Measurements from ENCODE around the gene SERP1.

SERP1 gene

DNA sequence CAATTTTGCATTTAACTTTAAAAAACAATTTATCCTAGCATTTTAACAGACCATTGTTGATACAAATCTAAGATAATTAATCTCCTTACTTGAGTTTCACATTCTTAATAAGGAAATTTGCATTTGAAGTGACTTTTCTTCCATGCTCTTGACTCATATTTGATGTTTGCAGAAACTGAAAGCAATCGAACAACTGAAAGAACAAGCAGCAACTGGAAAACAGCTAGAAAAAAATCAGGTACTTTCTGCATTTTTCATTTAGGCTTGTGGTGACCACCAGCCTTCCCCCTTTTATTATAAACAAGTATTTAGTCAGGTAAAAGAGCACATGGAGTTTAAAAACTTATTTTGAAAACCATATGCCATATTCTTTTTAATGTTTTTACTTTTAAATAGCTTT lies 36.7 kb upstream of the SERP1 start:
- H3K14ac ChIP-seq (ENCODE audit: low read length in 2 of 2): no peak overlapping the region
- H3K9me3 ChIP-seq (ENCODE audit: control insufficient read depth, low read length): no peaks in the 10 kb centered on the region
- H3K4me1 ChIP-seq (ENCODE audit: control insufficient read depth, insufficient read depth, low read depth, low read length): no peaks in the 10 kb centered on the region
- no peak overlapping the region for H2BK5ac ChIP-seq (ENCODE audit: low read depth, low read length, poor library complexity, severe bottlenecking)
- no peak overlapping the region for H3K4me2 ChIP-seq (ENCODE audit: low read length, poor library complexity, severe bottlenecking)
- H2BK12ac ChIP-seq (ENCODE audit: low read length in 2 of 2): no peak overlapping the region
- H4K8ac ChIP-seq (ENCODE audit: low read length): no peak overlapping the region
- H3K9ac ChIP-seq (ENCODE audit: low read length): no peak overlapping the region
- H3K4me3 ChIP-seq (ENCODE audit: insufficient read depth in 1 of 2, low read depth in 1 of 2, low read length in 2 of 2): no peak overlapping the region
- no peak overlapping the region for H2BK15ac ChIP-seq (ENCODE audit: low read depth, poor library complexity, severe bottlenecking)
- no peak overlapping the region for H3K23ac ChIP-seq (ENCODE audit: low read length in 2 of 2)
- H2BK120ac ChIP-seq (ENCODE audit: low read depth, low read length): no peak overlapping the region
- DNase-seq: no peak
- no peak overlapping the region for H2AK5ac ChIP-seq (ENCODE audit: low read length, severe bottlenecking)
- no peak overlapping the region for H3K18ac ChIP-seq (ENCODE audit: low read depth in 1 of 2, low read length in 2 of 2)
- no peaks in the 10 kb centered on the region for H3K27me3 ChIP-seq (ENCODE audit: control insufficient read depth in 1 of 2, insufficient read depth in 1 of 2, low read length in 2 of 2)
- H2AFZ ChIP-seq (ENCODE audit: low read depth, low read length): no peak overlapping the region
- H4K91ac ChIP-seq (ENCODE audit: low read length): no peak overlapping the region
- no peak overlapping the region for H3K4ac ChIP-seq (ENCODE audit: low read depth in 1 of 2, low read length in 2 of 2)
- no peak overlapping the region for H3K27ac ChIP-seq (ENCODE audit: low read length, poor library complexity, severe bottlenecking)
- peaks cover 9% of the 10 kb centered on the region for H3K79me1 ChIP-seq (replicated peaks; ENCODE audit: low read length, poor library complexity, severe bottlenecking)
- H3K36me3 ChIP-seq (ENCODE audit: control insufficient read depth in 1 of 2, insufficient read depth in 2 of 2, low read depth in 1 of 2, low read length in 2 of 2): peaks cover 8 to 60% of the 10 kb centered on the region in 2 experiments
- WGBS: 91% methylated on average over 1 of the region's 1 CpG

DNA sequence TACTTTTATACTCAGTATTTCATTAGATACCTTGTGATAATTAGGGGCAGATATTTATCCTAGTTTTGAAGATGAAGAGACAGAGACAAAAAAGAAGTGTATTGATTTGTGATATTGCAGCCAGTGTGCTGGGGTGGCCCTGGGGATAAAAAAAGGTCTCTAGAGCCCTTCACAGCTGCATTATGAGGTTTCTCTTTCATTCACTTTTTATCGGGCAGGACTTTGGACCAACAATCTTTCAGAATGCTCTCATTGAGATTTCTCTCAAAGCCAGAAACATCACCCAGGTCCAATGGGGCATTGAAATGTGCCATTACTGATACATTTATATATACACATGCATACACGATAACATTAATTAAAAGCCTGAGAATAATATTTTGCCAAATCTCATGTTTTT lies 36.3 kb upstream of the SERP1 start:
- no peak overlapping the region for H2BK12ac ChIP-seq (ENCODE audit: low read length in 2 of 2)
- no peak overlapping the region for H2AFZ ChIP-seq (ENCODE audit: low read depth, low read length)
- no peaks in the 10 kb centered on the region for H3K4me1 ChIP-seq (ENCODE audit: control insufficient read depth, insufficient read depth, low read depth, low read length)
- no peak overlapping the region for H3K4ac ChIP-seq (ENCODE audit: low read depth in 1 of 2, low read length in 2 of 2)
- no peak for DNase-seq
- no peak overlapping the region for H3K27ac ChIP-seq (ENCODE audit: low read length, poor library complexity, severe bottlenecking)
- no peak overlapping the region for H3K23ac ChIP-seq (ENCODE audit: low read length in 2 of 2)
- H2BK120ac ChIP-seq (ENCODE audit: low read depth, low read length): no peak overlapping the region
- WGBS: 100% methylated on average over 2 of the region's 2 CpGs
- no peak overlapping the region for H3K14ac ChIP-seq (ENCODE audit: low read length in 2 of 2)
- no peak overlapping the region for H2BK5ac ChIP-seq (ENCODE audit: low read depth, low read length, poor library complexity, severe bottlenecking)
- no peaks in the 10 kb centered on the region for H3K27me3 ChIP-seq (ENCODE audit: control insufficient read depth in 1 of 2, insufficient read depth in 1 of 2, low read length in 2 of 2)
- H3K4me2 ChIP-seq (ENCODE audit: low read length, poor library complexity, severe bottlenecking): no peak overlapping the region
- no peak overlapping the region for H3K4me3 ChIP-seq (ENCODE audit: insufficient read depth in 1 of 2, low read depth in 1 of 2, low read length in 2 of 2)
- H4K91ac ChIP-seq (ENCODE audit: low read length): no peak overlapping the region
- H3K79me1 ChIP-seq (replicated peaks; ENCODE audit: low read length, poor library complexity, severe bottlenecking): peaks cover 9% of the 10 kb centered on the region
- no peak overlapping the region for H2AK5ac ChIP-seq (ENCODE audit: low read length, severe bottlenecking)
- no peak overlapping the region for H3K9ac ChIP-seq (ENCODE audit: low read length)
- no peak overlapping the region for H3K18ac ChIP-seq (ENCODE audit: low read depth in 1 of 2, low read length in 2 of 2)
- no peaks in the 10 kb centered on the region for H3K9me3 ChIP-seq (ENCODE audit: control insufficient read depth, low read length)
- H3K36me3 ChIP-seq (ENCODE audit: control insufficient read depth in 1 of 2, insufficient read depth in 2 of 2, low read depth in 1 of 2, low read length in 2 of 2): peaks cover 8 to 63% of the 10 kb centered on the region in 2 experiments
- no peak overlapping the region for H2BK15ac ChIP-seq (ENCODE audit: low read depth, poor library complexity, severe bottlenecking)
- no peak overlapping the region for H4K8ac ChIP-seq (ENCODE audit: low read length)

DNA sequence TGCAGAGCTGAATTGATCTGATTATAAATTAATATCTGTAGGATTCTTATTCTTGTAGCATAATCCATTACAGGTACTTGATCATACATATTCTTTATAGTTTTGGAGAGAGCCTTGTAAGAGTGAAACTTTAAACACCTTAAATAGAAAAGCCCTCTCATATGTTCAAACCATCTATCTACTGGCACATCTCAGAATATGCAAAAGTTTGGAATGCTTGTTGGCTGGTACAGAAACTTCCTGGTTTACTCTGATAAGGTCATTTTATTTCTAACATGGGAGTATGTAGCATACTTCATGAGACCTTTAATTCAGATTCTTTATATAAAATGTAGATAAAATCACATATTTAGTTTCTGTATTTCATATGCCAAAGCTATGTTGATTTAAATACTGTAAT lies 34.9 kb upstream of the SERP1 start:
- Histone ChIP-seq H3K23ac (ENCODE audit: low read length in 2 of 2) (no peak overlapping the region), H2AFZ (ENCODE audit: low read depth, low read length) (no peak overlapping the region), H4K8ac (ENCODE audit: low read length) (no peak overlapping the region)

DNA sequence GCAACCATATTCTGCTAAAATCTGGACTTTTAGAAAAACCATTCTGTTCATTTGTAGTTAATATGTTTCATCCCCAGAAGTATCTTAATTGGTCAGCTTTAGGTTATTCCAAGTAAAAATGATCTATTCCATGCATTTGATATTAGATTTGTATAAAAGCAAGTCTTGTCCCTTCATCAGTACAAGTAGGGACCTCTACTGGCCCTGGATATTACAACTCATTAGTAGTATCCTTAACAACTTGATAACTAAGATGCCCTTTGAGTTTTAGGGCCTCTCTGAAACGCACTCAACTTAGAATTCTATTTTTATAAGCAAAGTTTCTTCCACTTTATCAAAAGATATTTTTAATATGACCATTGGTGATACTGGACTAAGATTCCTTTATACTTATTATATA lies 31.6 kb upstream of the SERP1 start:
- no peak overlapping the region for H2AK5ac ChIP-seq (ENCODE audit: low read length, severe bottlenecking)
- H3K4me1 ChIP-seq (ENCODE audit: control insufficient read depth, insufficient read depth, low read depth, low read length): no peaks in the 10 kb centered on the region
- H2BK12ac ChIP-seq (ENCODE audit: low read length in 2 of 2): no peak overlapping the region
- H3K23ac ChIP-seq (ENCODE audit: low read length in 2 of 2): no peak overlapping the region
- H2BK15ac ChIP-seq (ENCODE audit: low read depth, poor library complexity, severe bottlenecking): no peak overlapping the region
- H3K79me1 ChIP-seq (replicated peaks; ENCODE audit: low read length, poor library complexity, severe bottlenecking): peaks cover 19% of the 10 kb centered on the region
- H2AFZ ChIP-seq (ENCODE audit: low read depth, low read length): no peak overlapping the region
- no peaks in the 10 kb centered on the region for H3K9me3 ChIP-seq (ENCODE audit: control insufficient read depth, low read length)
- no peak overlapping the region for H3K27ac ChIP-seq (ENCODE audit: low read length, poor library complexity, severe bottlenecking)
- H2BK120ac ChIP-seq (ENCODE audit: low read depth, low read length): no peak overlapping the region
- WGBS: no CpG with 5 or more reads among the region's 1 CpG
- peaks cover 10 to 76% of the 10 kb centered on the region in 2 experiments for H3K36me3 ChIP-seq (ENCODE audit: control insufficient read depth in 1 of 2, insufficient read depth in 2 of 2, low read depth in 1 of 2, low read length in 2 of 2)
- no peak overlapping the region for H3K4me3 ChIP-seq (ENCODE audit: insufficient read depth in 1 of 2, low read depth in 1 of 2, low read length in 2 of 2)
- no peak overlapping the region for H4K8ac ChIP-seq (ENCODE audit: low read length)
- no peak overlapping the region for H2BK5ac ChIP-seq (ENCODE audit: low read depth, low read length, poor library complexity, severe bottlenecking)
- no peak overlapping the region for H3K4ac ChIP-seq (ENCODE audit: low read depth in 1 of 2, low read length in 2 of 2)
- DNase-seq: no peak
- H3K27me3 ChIP-seq (ENCODE audit: control insufficient read depth in 1 of 2, insufficient read depth in 1 of 2, low read length in 2 of 2): no peaks in the 10 kb centered on the region
- no peak overlapping the region for H4K91ac ChIP-seq (ENCODE audit: low read length)
- no peak overlapping the region for H3K9ac ChIP-seq (ENCODE audit: low read length)
- no peak overlapping the region for H3K4me2 ChIP-seq (ENCODE audit: low read length, poor library complexity, severe bottlenecking)
- no peak overlapping the region for H3K14ac ChIP-seq (ENCODE audit: low read length in 2 of 2)
- H3K18ac ChIP-seq (ENCODE audit: low read depth in 1 of 2, low read length in 2 of 2): no peak overlapping the region

More for the DNA sequence above, 34.9 kb upstream of the SERP1 start:
- Histone ChIP-seq H3K14ac (ENCODE audit: low read length in 2 of 2) (no peak overlapping the region), H2BK5ac (ENCODE audit: low read depth, low read length, poor library complexity, severe bottlenecking) (no peak overlapping the region), H3K9ac (ENCODE audit: low read length) (no peak overlapping the region), H2BK15ac (ENCODE audit: low read depth, poor library complexity, severe bottlenecking) (no peak overlapping the region), H3K4ac (ENCODE audit: low read depth in 1 of 2, low read length in 2 of 2) (no peak overlapping the region), H3K9me3 (ENCODE audit: control insufficient read depth, low read length) (no peaks in the 10 kb centered on the region), H3K18ac (ENCODE audit: low read depth in 1 of 2, low read length in 2 of 2) (no peak overlapping the region), H4K91ac (ENCODE audit: low read length) (no peak overlapping the region), H2BK12ac (ENCODE audit: low read length in 2 of 2) (no peak overlapping the region), H3K4me2 (ENCODE audit: low read length, poor library complexity, severe bottlenecking) (no peak overlapping the region), H3K4me1 (ENCODE audit: control insufficient read depth, insufficient read depth, low read depth, low read length) (no peaks in the 10 kb centered on the region), H2BK120ac (ENCODE audit: low read depth, low read length) (no peak overlapping the region), H3K27me3 (ENCODE audit: control insufficient read depth in 1 of 2, insufficient read depth in 1 of 2, low read length in 2 of 2) (no peaks in the 10 kb centered on the region), H2AK5ac (ENCODE audit: low read length, severe bottlenecking) (no peak overlapping the region), H3K27ac (ENCODE audit: low read length, poor library complexity, severe bottlenecking) (no peak overlapping the region), H3K36me3 (ENCODE audit: control insufficient read depth in 1 of 2, insufficient read depth in 2 of 2, low read depth in 1 of 2, low read length in 2 of 2) (peaks cover 9 to 77% of the 10 kb centered on the region in 2 experiments), H3K4me3 (ENCODE audit: insufficient read depth in 1 of 2, low read depth in 1 of 2, low read length in 2 of 2) (no peak overlapping the region), H3K79me1 (replicated peaks; ENCODE audit: low read length, poor library complexity, severe bottlenecking) (peaks cover 12% of the 10 kb centered on the region)
- DNase-seq: no peak
